PC-3 (cell line): ENCODE measurements around the gene CAMK2B. TPM values are rescaled to one million over a fixed set of nuclear protein-coding genes. Genes with fewer than 3 reads are reported as not detected.

ENCODE experiments used
- ATAC-seq: fragments of 200-7000 bp; cut with Tn5 transposase; 2 replicates; pipeline ENCODE4 v1.9.1; 2020; ENCODE audit warnings: mild to moderate bottlenecking, moderate library complexity
- BruUV-seq: library from RNA; stranded (reverse); fragments of 400-500 nt; replicated peaks from 2 replicates; lab custom pipeline; 2021; lab: Mats Ljungman, UMichigan
- CTCF ChIA-PET: fragments of 300-600 bp; sonication (Branson Sonifier 250); formaldehyde crosslinking; loops from one replicate; lab custom pipeline; 2022; ENCODE audit warnings: antibody characterized with exemption; lab: Charles Lee
- POLR2A ChIA-PET: fragments of 300-600 bp; sonication (Branson Sonifier 250); formaldehyde crosslinking; loops from one replicate; lab custom pipeline; 2022; ENCODE audit warnings: antibody characterized with exemption; ENCODE audit not compliant: unreplicated experiment; lab: Charles Lee
- DNase-seq: peaks from one replicate; pipeline ENCODE4 v3.0.0-alpha.2; 2015
- H2AFZ ChIP-seq: fragments of 300-600 bp; sonication (generic); 2 replicates; pipeline ENCODE4 v1.6.0; 2016; ENCODE audit warnings: antibody characterized with exemption, low read length
- H3F3A ChIP-seq: fragments of 300-600 bp; sonication (generic); one replicate; pipeline ENCODE4 v1.6.0; 2017; ENCODE audit warnings: antibody characterized with exemption, low read length, control low read depth, mild to moderate bottlenecking; ENCODE audit not compliant: unreplicated experiment
- H3K27ac ChIP-seq: fragments of 300-600 bp; sonication (generic); 2 replicates; pipeline ENCODE4 v1.5.1; 2016; ENCODE audit warnings: mild to moderate bottlenecking, low read length
- H3K27me3 ChIP-seq: fragments of 300-600 bp; sonication (generic); 2 replicates; pipeline ENCODE4 v1.6.1; 2016; ENCODE audit warnings: low read length, mixed read lengths
- H3K36me3 ChIP-seq: fragments of 300-600 bp; sonication (generic); 2 replicates; pipeline ENCODE4 v1.6.1; 2016; ENCODE audit warnings: low read depth, mixed run types, low read length, mixed read lengths
- H3K4me1 ChIP-seq: fragments of 300-600 bp; sonication (generic); 2 replicates; pipeline ENCODE4 v1.5.1; 2016; ENCODE audit warnings: low read length; ENCODE audit not compliant: insufficient read depth
- H3K4me2 ChIP-seq: fragments of 300-600 bp; sonication (generic); 2 replicates; pipeline ENCODE4 v1.6.0; 2016; ENCODE audit warnings: low read length
- H3K4me3 ChIP-seq: fragments of 300-600 bp; sonication (generic); 2 replicates; pipeline ENCODE4 v1.5.1; 2016; ENCODE audit warnings: mild to moderate bottlenecking, low read length, mixed read lengths
- H3K79me2 ChIP-seq: fragments of 300-600 bp; sonication (generic); 2 replicates; pipeline ENCODE4 v1.6.1; 2017; ENCODE audit warnings: low read length, mixed read lengths
- H3K9ac ChIP-seq: fragments of 300-600 bp; sonication (generic); 2 replicates; pipeline ENCODE4 v1.6.0; 2016; ENCODE audit warnings: mild to moderate bottlenecking, low read length
- H3K9me2 ChIP-seq: fragments of 300-600 bp; sonication (generic); replicated peaks from 2 replicates; pipeline ENCODE4 v1.6.1; 2016; ENCODE audit warnings: mixed run types, low read length, mixed read lengths
- H3K9me3 ChIP-seq: fragments of 300-600 bp; sonication (generic); 2 replicates; pipeline ENCODE4 v1.6.1; 2016; ENCODE audit warnings: low read length, mixed read lengths
- H4K20me1 ChIP-seq: fragments of 300-600 bp; sonication (generic); 2 replicates; pipeline ENCODE4 v1.6.1; 2016; ENCODE audit warnings: low read length, mixed read lengths
- EZH2 ChIP-seq: fragments of 300-600 bp; sonication (generic); IDR thresholded peaks from one replicate; pipeline ENCODE4 v1.6.1; 2017; ENCODE audit warnings: antibody characterized with exemption, mild to moderate bottlenecking, low read length; ENCODE audit not compliant: unreplicated experiment
- EZH2phosphoT487 ChIP-seq: fragments of 300-600 bp; sonication (generic); IDR thresholded peaks from 2 replicates; pipeline ENCODE4 v1.6.1; 2018; ENCODE audit warnings: mild to moderate bottlenecking, antibody characterized with exemption, low read length, borderline replicate concordance
- intact Hi-C: fragments of 100-400 bp; cut with micrococcal nuclease; formaldehyde crosslinking; loops from 2 replicates; pipeline ENCODE4 v1.9.0; 2023
- total RNA-seq: library from RNA; depleted of rRNA; stranded (reverse); fragments of >200 nt; gene quantifications from 2 replicates; pipeline ENCODE4 v1.2.3, GENCODE V29; 2014
- TF ChIP-seq, protein P1 (sequence below): fragments of 300-600 bp; sonication (generic); conservative IDR thresholded peaks from 2 replicates; pipeline ENCODE4 v1.5.1; 2017; ENCODE audit warnings: antibody characterized with exemption, low read depth, mild to moderate bottlenecking, low read length

CAMK2B gene
- total RNA-seq, 1 experiment from 2014 or later, result 1.2 TPM

- no TSS peak for BruUV-seq
- Histone ChIP-seq H3K9me3 (no peaks in the 10 kb centered on the region), H3F3A (no peaks in the 10 kb centered on the region), H3K36me3 (no peaks in the 10 kb centered on the region), H3K9ac (no peak overlapping the region), H3K4me3 (no peak overlapping the region), H3K27me3 (no peaks in the 10 kb centered on the region), H3K27ac (no peak overlapping the region), H3K79me2 (peaks cover 17% of the 10 kb centered on the region), H2AFZ (no peak overlapping the region), H4K20me1 (peaks cover 11% of the 10 kb centered on the region), H3K4me1 (peaks cover 14% of the 10 kb centered on the region), H3K4me2 (no peak overlapping the region), H3K9me2 (no peaks in the 10 kb centered on the region)
- TF ChIP-seq EZH2phosphoT487 (no peak), EZH2 (no peak)
- TF ChIP-seq, protein P1, sequence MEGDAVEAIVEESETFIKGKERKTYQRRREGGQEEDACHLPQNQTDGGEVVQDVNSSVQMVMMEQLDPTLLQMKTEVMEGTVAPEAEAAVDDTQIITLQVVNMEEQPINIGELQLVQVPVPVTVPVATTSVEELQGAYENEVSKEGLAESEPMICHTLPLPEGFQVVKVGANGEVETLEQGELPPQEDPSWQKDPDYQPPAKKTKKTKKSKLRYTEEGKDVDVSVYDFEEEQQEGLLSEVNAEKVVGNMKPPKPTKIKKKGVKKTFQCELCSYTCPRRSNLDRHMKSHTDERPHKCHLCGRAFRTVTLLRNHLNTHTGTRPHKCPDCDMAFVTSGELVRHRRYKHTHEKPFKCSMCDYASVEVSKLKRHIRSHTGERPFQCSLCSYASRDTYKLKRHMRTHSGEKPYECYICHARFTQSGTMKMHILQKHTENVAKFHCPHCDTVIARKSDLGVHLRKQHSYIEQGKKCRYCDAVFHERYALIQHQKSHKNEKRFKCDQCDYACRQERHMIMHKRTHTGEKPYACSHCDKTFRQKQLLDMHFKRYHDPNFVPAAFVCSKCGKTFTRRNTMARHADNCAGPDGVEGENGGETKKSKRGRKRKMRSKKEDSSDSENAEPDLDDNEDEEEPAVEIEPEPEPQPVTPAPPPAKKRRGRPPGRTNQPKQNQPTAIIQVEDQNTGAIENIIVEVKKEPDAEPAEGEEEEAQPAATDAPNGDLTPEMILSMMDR, result no peak
- ChIA-PET CTCF (interaction anchor here (0.5 to 1.2 kb wide), 2 partner anchors 66 to 178 kb away, joined by 3 to 4 read pairs; no protein-coding TSS in a partner anchor), POLR2A (no interaction called here)
- DNase-seq (no peak), ATAC-seq (no peak)
- intact Hi-C loops, result loop anchor here (2.0 kb wide), 1 partner anchor 177 kb away; no protein-coding TSS in a partner anchor
These were observed 127.9 kb downstream of the CAMK2B start for GRCh38 chr7:44197474-44197873.

GRCh38 chr7:44196450-44196872 lies 128.9 kb downstream of the CAMK2B start:
- ATAC-seq, result peak; percentile 41
- no peaks in the 10 kb centered on the region for H3K9me3 ChIP-seq
- intact Hi-C loops, result loop anchor here (1.0 to 2.0 kb wide), 3 partner anchors 65 to 176 kb away; no protein-coding TSS in a partner anchor
- ChIA-PET POLR2A (no interaction called here), CTCF (interaction anchor here (0.7 to 1.2 kb wide), 2 partner anchors 65 to 124 kb away, joined by 4 read pairs; no protein-coding TSS in a partner anchor)
- peaks cover 2% of the 10 kb centered on the region; the same call in 1 of the 2 replicates for H4K20me1 ChIP-seq
- H3F3A ChIP-seq, result no peaks in the 10 kb centered on the region
- no peak overlapping the region for H2AFZ ChIP-seq
- H3K27me3 ChIP-seq, result no peaks in the 10 kb centered on the region
- H3K27ac ChIP-seq, result no peak overlapping the region
- no peaks in the 10 kb centered on the region for H3K36me3 ChIP-seq
- TF ChIP-seq, protein P1, result peak; percentile 81
- no peak for TF ChIP-seq EZH2
- no peaks in the 10 kb centered on the region for H3K9me2 ChIP-seq
- peak; percentile 66 for DNase-seq
- no peak overlapping the region for H3K4me2 ChIP-seq
- H3K4me3 ChIP-seq, result no peak overlapping the region
- BruUV-seq, result no TSS peak
- H3K4me1 ChIP-seq, result peaks cover 8% of the 10 kb centered on the region
- H3K79me2 ChIP-seq, result peaks cover 7% of the 10 kb centered on the region
- H3K9ac ChIP-seq, result no peak overlapping the region

DNA sequence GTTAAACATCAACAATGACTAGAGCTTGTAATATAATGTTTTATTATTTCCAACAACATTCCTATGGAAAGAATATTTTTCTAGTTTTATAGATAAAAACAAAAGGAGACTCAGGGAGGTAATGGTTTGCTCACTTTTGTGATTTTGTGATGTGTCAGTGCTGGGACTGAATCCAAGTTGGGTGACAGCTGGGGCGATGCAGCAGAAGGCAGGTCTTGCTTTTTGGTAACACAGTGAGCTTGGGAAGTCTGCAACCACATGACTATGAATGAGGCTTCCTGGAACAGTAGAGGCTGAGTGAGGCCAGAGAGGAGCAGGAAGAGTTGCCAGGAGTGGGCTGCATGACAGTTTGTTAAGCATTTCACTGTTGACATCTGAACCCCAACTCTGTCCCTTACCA lies 129.5 kb downstream of the CAMK2B start:
- Histone ChIP-seq H3K9me2 (no peaks in the 10 kb centered on the region), H3K27me3 (no peaks in the 10 kb centered on the region), H3K9me3 (no peaks in the 10 kb centered on the region), H3K79me2 (peaks cover 2% of the 10 kb centered on the region), H3K27ac (no peak overlapping the region), H3F3A (no peaks in the 10 kb centered on the region), H3K36me3 (no peaks in the 10 kb centered on the region), H3K9ac (no peak overlapping the region), H3K4me2 (no peak overlapping the region), H4K20me1 (no peaks in the 10 kb centered on the region), H2AFZ (no peak overlapping the region), H3K4me3 (no peak overlapping the region), H3K4me1 (peaks cover 8% of the 10 kb centered on the region)
- peak; percentile 40 for DNase-seq
- ChIA-PET CTCF (interaction anchor here (0.7 to 0.8 kb wide), 3 partner anchors 63 to 123 kb away, joined by 3 to 4 read pairs (median 4); no protein-coding TSS in a partner anchor), POLR2A (no interaction called here)
- ATAC-seq, result peak; percentile 21
- intact Hi-C loops, result loop anchor here (1.0 to 2.0 kb wide), 3 partner anchors 65 to 175 kb away; no protein-coding TSS in a partner anchor
- no TSS peak for BruUV-seq
- TF ChIP-seq, protein P1, result no peak
- TF ChIP-seq EZH2phosphoT487 (no peak), EZH2 (no peak)
